UCSD-AML1 (cell line): ENCODE data around the gene TJP3.
A peak's percentile ranks its signal among the peaks of the same experiment; 100 is the strongest.

Source experiments
- DNase-seq: peaks from one replicate; lab custom pipeline; 2025; ENCODE audit not compliant: unreplicated experiment; lab: John Stamatoyannopoulos, UW

Gene TJP3

DNA sequence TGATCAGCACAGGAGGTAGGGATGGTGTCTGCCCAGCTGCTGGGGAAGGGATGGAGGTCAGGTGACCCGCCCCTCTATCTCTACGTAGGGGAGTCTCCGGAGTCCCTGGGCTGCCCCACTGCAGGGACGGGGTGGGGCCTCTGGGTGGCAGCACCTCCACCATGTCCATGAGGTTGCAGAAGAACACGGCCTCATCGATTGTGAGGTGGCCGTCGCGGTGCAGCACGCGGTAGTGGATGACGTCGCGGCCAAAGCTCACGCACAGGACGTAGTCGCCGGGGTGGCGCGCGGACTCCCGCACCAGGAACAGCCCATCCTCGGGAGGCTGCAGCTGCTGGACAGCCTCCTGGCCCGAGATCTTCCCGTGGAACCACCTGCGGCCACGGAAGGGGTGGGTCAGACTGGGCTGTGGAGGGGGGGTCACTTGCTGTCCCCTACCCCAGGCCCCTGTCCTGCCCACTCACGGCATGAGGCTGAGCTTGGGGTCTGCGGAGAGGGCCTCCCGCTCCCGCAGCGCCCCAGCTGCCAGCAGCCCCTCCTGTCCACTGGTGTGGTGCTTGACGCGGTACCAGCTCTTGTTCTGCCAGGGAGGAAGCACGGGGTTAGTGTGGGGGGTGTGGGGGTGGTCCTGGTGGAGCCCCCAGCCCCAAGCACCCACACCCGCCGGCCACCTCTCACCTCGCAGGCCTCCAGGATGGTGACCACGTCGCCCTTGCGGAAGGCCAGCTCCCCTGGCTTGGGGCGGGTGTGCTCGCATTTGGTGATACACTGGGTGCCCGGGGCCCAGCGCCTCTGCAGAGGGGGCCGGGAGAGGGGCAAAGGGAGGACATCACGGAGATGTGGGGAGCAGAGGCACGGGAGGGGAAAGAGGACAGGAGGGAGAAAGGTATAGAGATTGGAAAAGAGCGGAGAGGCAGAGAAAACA lies 75.7 kb downstream of the TJP3 start:
- peak; percentile 23 for DNase-seq

DNA sequence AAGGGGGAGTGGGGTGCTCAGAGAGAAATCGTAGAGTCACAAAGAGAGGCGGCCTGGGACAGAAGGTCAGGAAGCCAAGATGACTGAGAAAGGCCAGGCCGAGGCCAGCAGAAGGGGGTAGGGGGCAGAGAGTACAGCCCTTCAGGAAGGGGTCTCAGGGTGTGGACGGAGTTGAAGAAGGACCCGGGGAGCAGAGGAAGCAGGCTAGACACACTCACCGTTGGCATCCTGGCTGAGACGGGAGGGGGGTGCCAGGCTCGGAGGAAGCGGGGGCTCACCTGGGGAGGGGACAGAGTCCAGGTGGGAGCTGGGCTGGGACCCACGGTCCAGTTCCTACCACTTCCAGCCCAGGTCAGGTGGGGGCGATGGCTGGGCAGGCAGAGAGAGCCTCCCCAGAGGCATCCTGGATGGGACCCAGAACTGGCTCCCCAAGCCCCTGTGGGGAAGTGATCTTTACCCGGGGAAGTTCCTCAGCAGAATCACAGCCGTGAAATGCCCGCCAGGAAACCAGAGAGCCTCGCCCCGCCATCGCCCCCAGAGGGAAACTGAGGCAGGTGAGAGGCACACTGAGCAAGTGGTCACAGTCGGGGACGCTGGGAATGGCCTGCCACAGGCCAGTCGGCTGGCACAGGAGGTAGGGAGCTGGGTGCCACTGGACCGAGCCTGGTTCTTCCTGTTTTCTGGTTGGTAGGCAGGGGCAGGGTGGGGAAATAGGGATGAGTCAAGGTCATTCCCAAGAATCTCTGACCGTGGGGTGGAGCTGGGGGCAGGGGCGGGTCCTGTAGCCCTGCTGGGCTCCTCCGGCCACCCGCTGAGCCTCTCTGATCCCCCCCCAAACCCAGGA lies 76.6 kb downstream of the TJP3 start:
- no peak for DNase-seq

DNA sequence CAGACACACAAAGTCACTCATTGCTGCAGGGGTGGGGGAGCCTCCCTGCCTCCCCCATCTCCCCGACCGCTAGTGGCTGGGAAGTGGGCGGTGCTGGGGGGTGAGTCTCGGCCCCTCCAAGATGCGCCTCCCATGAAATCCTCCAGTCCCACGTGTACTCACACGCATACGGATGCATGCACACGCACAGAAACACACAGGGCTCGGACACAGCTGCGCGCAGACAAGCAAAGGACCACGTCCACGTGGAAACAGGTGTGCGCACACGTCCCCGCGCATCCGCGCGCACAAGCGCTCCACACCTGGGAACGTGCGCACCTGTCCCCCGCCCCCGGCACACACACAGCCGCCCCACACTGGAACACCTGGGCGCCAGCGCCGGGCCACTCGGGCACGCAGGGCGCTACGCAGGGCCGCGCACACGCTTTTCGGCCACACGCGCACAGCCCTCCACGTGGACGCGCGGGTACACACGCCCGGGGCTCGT lies 77.3 kb downstream of the TJP3 start:
- DNase-seq = no peak

- peak; percentile 66 for DNase-seq
These were observed 78.0 kb downstream of the TJP3 start, which contains the start of gene MATK for GRCh38 chr19:3785938-3786824. Gene MATK (minus strand): TSS chr19:3786381. CDS start chr19:3785135, 1,246 bp downstream.

DNA sequence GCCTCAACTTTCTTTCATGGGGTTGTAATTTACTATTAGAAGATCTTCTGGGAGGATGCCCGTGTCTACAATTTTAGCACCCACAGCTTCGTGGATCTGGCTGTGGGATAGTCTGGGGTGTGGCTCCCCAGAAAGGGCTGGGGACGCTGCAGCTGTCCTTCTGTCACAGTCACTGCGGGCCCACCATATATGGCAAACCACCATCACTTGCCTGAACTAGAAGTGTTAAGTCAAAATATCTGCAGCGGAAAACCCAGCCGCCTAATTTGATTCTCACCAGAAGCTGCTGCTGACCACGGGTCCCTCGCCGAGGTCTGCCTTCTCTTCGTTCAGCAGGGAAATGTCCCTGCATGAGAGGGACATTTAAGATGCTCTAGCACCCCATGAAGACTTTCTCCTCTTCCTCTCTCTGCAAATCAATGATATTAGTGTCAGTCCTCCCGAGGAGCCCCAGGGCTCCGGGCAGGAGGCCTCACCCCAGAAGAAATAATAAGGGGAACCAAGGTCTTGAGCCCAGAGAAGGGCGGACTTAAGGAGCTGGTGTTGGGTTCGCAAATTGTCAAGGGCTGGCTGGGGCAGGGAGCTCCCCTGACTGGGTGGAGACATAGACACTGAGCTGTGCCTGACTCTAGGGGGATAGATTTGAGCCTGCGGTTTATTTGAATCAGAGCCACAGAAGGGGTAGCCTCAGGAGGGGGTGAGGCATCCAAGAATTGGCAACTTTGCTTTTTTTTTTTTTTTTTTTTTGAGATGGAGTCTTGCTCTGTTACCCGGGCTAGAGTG lies 81.0 kb downstream of the TJP3 start:
- DNase-seq = no peak

GRCh38 chr19:3790209-3790734 lies 82.1 kb downstream of the TJP3 start:
- DNase-seq = no peak

GRCh38 chr19:3790941-3791340 lies 82.8 kb downstream of the TJP3 start:
- no peak for DNase-seq

DNA sequence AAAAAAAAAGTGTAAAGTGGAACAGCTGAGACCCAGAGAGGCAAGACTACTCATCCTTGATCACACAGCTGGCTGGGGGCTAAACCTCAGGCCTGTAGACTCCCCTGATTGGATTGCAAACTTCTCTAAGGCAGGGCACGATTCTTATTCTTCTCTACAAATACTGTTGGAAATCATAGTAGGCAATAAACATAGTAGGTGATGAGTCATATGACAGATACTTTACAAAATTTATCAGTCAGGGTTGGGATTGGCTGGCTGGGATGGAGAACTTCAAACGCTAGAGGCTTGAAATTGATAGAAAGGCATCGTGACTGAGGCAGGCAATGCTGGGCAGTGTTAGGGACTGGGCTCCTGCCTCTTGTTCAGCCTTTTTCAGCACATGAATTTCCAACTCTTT lies 83.9 kb downstream of the TJP3 start:
- no peak for DNase-seq

DNA sequence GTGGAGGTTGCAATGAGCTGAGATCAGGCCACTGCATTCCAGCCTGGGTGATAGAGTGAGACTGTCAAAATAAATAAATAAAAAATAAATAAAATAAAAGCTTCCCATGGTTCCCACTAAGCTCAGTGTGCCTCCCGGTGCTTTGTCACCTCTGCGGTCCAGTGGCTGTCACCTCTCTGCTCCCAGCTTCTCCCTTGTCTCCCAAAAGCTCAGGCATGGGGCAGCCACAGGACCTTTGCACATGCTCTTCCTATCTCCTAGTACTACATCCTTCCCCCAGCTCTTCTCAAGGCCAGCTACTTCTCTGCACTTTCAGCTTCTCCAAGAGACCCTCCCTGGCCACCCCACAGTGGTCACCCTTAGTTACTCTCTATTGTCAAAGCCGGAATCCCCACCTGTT lies 85.6 kb downstream of the TJP3 start:
- DNase-seq = no peak

GRCh38 chr19:3796358-3796757 lies 88.2 kb downstream of the TJP3 start:
- DNase-seq = no peak

- peak; percentile 64 for DNase-seq
These were observed 90.0 kb downstream of the TJP3 start for GRCh38 chr19:3798137-3798536.
